ENCODE measurements around the gene ICAM4. TPM values are rescaled to one million over a fixed set of nuclear protein-coding genes. Genes with fewer than 3 reads are reported as not detected.
A peak's percentile ranks its signal among the peaks of the same experiment; 100 is the strongest.

ICAM4 gene, protein sequence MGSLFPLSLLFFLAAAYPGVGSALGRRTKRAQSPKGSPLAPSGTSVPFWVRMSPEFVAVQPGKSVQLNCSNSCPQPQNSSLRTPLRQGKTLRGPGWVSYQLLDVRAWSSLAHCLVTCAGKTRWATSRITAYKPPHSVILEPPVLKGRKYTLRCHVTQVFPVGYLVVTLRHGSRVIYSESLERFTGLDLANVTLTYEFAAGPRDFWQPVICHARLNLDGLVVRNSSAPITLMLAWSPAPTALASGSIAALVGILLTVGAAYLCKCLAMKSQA
- 0.49 TPM in 1 of 2 replicates, not detected in the other for total RNA-seq
- 0.41 and 0.44 TPM in 2 replicates for polyA plus RNA-seq
- polyA plus RNA-seq (2011; cell fraction: cytosol; rRNA removed), result 0.31 and 0.52 TPM in 2 replicates
- polyA plus RNA-seq (2011; cell fraction: nucleus; rRNA removed), result 0.22 and 0.24 TPM in 2 replicates
- polyA plus RNA-seq (2012), result not detected in 2 replicates
- 0.78 and 1.1 TPM in 2 replicates for polyA minus RNA-seq
- not detected for polyA minus RNA-seq (2011; cell fraction: cytosol; rRNA and poly(A)+ RNA removed)
- polyA minus RNA-seq (2011; cell fraction: nucleus; rRNA and poly(A)+ RNA removed), result 1.0 TPM in 1 of 2 replicates, not detected in the other
- percentile 18 among the genes with signal in this experiment for Bru-seq, nascent RNA
- BruChase-seq, experiment 1, labeled RNA remaining after a 6-hour chase, result percentile 19 among the genes with signal in this experiment
- percentile 20 among the genes with signal in this experiment for BruChase-seq, experiment 2, labeled RNA remaining after a 2-hour chase
- long read RNA-seq, result 0 reads

DNA sequence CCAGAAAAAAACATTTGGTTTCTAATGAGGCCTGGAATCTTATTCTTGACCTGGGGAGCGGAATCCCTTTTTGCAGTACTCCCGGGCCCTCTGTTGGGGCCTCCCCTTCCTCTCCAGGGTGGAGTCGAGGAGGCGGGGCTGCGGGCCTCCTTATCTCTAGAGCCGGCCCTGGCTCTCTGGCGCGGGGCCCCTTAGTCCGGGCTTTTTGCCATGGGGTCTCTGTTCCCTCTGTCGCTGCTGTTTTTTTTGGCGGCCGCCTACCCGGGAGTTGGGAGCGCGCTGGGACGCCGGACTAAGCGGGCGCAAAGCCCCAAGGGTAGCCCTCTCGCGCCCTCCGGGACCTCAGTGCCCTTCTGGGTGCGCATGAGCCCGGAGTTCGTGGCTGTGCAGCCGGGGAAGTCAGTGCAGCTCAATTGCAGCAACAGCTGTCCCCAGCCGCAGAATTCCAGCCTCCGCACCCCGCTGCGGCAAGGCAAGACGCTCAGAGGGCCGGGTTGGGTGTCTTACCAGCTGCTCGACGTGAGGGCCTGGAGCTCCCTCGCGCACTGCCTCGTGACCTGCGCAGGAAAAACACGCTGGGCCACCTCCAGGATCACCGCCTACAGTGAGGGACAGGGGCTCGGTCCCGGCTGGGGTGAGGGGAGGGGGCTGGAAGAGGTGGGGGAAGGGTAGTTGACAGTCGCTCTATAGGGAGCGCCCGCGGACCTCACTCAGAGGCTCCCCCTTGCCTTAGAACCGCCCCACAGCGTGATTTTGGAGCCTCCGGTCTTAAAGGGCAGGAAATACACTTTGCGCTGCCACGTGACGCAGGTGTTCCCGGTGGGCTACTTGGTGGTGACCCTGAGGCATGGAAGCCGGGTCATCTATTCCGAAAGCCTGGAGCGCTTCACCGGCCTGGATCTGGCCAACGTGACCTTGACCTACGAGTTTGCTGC is at the start of gene ICAM4:
ICAM4 (plus strand) TSS at position 153 of the 935 bp plus-strand sequence; CDS start at position 211, 58 bp downstream.
- TF ChIP-seq GATA2 (IDR thresholded peaks at IDR 0.05; ENCODE audit: insufficient read depth, insufficient read length, low read depth, low read length) (no peak), POLR2A (IDR thresholded peaks at IDR 0.05; ENCODE audit: low read depth, low read length) (no peak), EZH2 (IDR thresholded peaks at IDR 0.05; ENCODE audit: borderline replicate concordance, low read depth, low read length, severe bottlenecking) (peak; percentile 26), POLR2AphosphoS5 (IDR thresholded peaks at IDR 0.05; ENCODE audit: insufficient read depth, low read depth, low read length) (peak; percentile 32)
- TF ChIP-seq, protein P1, sequence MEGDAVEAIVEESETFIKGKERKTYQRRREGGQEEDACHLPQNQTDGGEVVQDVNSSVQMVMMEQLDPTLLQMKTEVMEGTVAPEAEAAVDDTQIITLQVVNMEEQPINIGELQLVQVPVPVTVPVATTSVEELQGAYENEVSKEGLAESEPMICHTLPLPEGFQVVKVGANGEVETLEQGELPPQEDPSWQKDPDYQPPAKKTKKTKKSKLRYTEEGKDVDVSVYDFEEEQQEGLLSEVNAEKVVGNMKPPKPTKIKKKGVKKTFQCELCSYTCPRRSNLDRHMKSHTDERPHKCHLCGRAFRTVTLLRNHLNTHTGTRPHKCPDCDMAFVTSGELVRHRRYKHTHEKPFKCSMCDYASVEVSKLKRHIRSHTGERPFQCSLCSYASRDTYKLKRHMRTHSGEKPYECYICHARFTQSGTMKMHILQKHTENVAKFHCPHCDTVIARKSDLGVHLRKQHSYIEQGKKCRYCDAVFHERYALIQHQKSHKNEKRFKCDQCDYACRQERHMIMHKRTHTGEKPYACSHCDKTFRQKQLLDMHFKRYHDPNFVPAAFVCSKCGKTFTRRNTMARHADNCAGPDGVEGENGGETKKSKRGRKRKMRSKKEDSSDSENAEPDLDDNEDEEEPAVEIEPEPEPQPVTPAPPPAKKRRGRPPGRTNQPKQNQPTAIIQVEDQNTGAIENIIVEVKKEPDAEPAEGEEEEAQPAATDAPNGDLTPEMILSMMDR (IDR thresholded peaks at IDR 0.05; ENCODE audit: extremely low read depth in 1 of 2, insufficient read depth in 1 of 2, low read depth in 1 of 2, low read length in 2 of 2), result no peak
- ChIA-PET POLR2A (interaction anchor here (1.9 kb wide), 1 partner anchor 17 kb away, joined by 6 read pairs; the partner anchor contains the start of gene ICAM1), CTCF (interaction anchor here (0.6 to 4.1 kb wide), 9 partner anchors 13 to 141 kb away, joined by 3 to 14 read pairs (median 3); partner anchors contain the start of gene ICAM1)
- no peaks in the 10 kb centered on the region for H3K79me2 ChIP-seq (ENCODE audit: control insufficient read depth, insufficient read depth, low read length)
- H3K27ac ChIP-seq (ENCODE audit: insufficient read depth, low read depth, low read length), result no peak within 1 kb of the TSS
- H3K4me1 ChIP-seq (ENCODE audit: control insufficient read depth, extremely low read depth, insufficient read depth, low read length), result peaks cover 27% of the 10 kb centered on the region
- peak within 1 kb of the TSS; percentile 14 for H3K4me2 ChIP-seq (ENCODE audit: insufficient read depth, low read length)
- no peaks in the 10 kb centered on the region for H4K20me1 ChIP-seq (replicated peaks; ENCODE audit: control insufficient read depth, extremely low read depth, insufficient read depth, low read length)
- intact Hi-C loops (cut with micrococcal nuclease), result loop anchor here (2.0 kb wide), 1 partner anchor 16 kb away; the partner anchor contains the start of gene ICAM1
- H3K27me3 ChIP-seq (ENCODE audit: control insufficient read depth in 2 of 2, insufficient read depth in 2 of 2, low read length in 2 of 2), result peaks cover 18 to 30% of the 10 kb centered on the region in 2 experiments
- peak within 1 kb of the TSS; percentile 33 for H2AFZ ChIP-seq (ENCODE audit: low read depth, low read length)
- H3K9ac ChIP-seq (replicated peaks; ENCODE audit: extremely low read depth, insufficient read depth, low read length), result no peak within 1 kb of the TSS
- BruUV-seq (replicated peaks), result no TSS peak
- H3K9me1 ChIP-seq (replicated peaks; ENCODE audit: control insufficient read depth, extremely low read depth, insufficient read depth, low read length), result no peaks in the 10 kb centered on the region
- peak; percentile 49 for DNase-seq (ENCODE audit: low read depth, low spot score)
- peaks cover 0 to 4% of the 10 kb centered on the region in 2 experiments for H3K36me3 ChIP-seq (ENCODE audit: control insufficient read depth in 2 of 2, extremely low read depth in 1 of 2, insufficient read depth in 2 of 2, low read length in 2 of 2)
- dilution Hi-C loops (cut with MboI; ENCODE audit: extremely low pct_ligation_motif_present, low sequenced_read_pairs), result no loop called here
- no peak for FAIRE-seq
- H3K4me3 ChIP-seq (replicated peaks in 1 of 3; ENCODE audit: insufficient read depth in 1 of 3, low read depth in 1 of 3, low read length in 3 of 3), result no peak within 1 kb of the TSS
- H3K9me3 ChIP-seq (replicated peaks; ENCODE audit: control insufficient read depth, insufficient read depth, low read length), result no peaks in the 10 kb centered on the region
